Cerebellar nuclear complex (tissue), 1 donor: Measurements from ENCODE around the gene ABHD12B.

Source experiments
- DNase-seq, 2 experiments: peaks; one replicate each; lab custom pipeline; 2025; lab: John Stamatoyannopoulos, UW

The ABHD12B gene

DNA sequence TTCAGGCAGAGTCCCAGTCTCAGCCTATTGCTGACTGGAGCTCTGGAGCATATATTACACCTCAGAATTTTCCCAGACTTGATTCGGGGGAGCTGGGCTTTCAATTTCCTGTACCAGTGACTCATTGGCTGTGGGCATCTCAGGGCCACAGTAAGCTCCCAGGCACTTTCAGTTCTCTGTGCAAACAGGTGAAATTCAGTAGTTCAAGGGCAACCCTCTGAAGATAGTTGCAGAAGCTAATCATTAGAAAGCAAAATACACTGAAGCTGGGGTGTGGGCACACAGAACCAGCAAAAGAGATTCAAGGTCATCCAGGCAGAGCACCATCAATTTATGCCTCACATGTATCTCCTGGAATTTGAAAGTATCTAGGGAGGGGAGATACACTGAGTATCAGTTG is 32.8 kb upstream of the ABHD12B start:
- DNase-seq, result no peak

- DNase-seq, result no peak
Observed at GRCh38 chr14:50839691-50840090, 32.2 kb upstream of the ABHD12B start.

DNA sequence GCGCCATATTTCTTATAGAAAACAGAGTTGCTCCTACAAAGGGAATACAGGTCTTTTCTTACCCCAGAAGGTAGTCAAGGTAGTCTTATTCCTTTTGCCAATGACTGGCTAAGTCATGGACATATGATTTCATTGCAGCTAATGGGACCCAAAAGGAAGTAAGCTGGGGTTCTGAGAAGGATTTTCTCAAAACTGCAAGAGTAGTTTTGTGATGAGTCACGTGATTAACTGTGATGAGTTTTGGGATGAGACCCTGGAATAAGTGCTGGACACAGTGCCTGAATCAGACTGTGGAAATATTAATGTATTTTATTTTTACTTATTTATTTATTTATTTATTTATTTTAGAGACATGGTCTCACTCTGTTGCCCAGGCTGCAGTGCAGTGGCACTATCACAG is 27.5 kb upstream of the ABHD12B start:
- no peak for DNase-seq

- DNase-seq, result no peak
Observed at GRCh38 chr14:50845166-50845565, 26.7 kb upstream of the ABHD12B start.

DNA sequence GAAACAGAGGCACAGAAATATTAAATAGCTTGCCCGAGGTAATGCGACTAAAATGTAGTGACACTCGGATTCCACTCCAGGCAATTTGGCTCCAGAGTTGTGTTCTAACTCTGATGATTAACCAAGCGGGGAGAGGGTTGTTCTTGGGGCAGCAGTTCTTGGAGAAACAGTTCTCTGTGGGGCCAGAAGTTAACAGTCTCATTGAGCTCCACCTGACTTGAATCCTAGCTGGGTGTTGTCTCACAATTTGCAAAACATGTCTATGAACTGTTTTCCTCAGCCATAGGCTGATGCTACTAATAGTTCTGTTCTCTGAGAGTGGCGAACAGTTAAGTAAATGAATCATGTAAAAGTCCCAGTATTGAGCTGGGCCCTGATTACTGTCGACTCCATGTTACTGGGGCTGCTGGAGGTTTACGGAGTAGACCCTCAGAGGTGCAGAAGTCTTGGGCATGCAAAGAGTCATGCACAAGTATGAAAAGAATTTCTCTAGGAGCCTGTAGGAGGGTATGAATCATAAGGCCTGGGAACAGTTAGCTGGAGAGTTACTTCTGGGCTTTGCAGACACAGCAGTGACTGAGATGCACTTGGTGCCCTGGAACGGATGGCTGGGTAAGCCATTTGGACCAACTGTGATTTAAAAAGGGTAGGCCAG is 25.5 kb upstream of the ABHD12B start:
- no peak for DNase-seq

DNA sequence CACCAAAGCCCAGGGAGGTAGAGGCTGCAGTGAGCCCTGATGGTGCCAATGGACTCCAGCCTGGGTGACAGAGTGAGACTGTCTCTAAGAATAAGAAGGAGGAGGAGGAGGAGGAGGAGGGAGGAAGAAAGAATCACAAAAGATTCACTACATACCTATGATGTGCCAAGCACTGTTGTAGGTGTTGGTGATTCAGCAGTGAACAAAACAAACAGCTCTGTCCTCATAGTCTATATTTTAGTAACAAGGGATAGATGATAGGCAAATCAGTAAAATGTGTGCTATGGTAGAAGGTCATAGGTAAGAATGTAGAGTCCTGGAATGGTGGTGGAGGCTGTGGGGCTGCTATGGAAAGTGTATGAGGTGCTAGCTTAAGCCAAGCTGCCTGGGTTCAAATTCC is 18.0 kb upstream of the ABHD12B start:
- no peak for DNase-seq

DNA sequence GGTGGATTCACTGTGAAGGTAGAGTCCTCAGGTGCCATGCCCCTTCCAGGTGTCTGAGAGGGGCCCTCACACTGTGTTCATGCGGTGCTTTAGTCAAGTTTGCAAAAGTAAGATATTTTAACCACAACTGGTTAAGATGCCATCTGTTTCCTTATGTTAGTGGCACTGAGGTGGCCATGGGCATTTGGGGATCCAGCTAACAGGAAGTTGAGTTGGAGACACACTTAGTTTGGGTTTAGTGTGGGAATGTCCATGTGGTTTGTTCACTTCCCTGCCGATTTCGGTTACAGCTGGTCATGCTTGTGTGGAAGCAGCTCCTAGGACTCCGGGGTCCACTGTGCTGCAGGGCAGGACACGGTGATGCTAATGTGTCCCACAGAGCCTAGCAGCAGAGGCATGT is 17.3 kb upstream of the ABHD12B start:
- DNase-seq, result no peak

GRCh38 chr14:50855558-50855957 is 16.3 kb upstream of the ABHD12B start:
- no peak for DNase-seq

DNA sequence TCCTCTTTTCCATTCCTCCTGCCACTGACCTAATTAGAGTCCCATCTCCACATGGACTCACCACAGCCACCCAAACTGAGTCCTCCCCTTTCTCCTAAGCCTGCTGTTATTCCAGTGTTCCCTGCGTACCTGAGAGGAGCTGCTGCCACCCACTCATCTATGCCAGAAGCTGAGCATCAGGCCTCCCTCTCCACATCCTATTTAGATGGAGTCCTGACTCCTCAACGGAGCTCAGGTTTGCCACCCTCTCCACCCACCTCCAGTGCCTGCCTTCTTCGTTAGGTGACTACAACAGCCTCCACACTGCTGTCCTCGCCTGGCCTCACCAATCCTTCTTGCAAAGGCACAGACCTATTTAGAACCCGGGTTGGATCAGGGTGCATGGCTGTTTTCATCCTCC is 15.2 kb upstream of the ABHD12B start:
- no peak for DNase-seq

DNA sequence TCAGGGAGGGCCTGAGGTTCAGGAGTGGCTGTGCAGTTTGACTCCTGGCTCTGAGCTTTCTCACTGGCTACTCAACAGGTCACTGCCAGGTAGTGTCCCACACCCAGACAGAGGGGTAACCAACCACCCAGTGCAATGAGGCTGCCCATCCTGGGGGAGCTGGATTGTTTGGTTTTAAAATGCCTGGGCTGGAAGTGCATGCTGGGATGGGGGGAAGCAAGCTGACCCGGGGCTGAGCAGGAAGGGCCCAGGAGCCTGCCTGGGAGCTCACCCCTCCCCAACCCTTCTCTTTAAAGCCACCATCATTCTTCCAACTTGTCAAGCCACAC is 12.6 kb upstream of the ABHD12B start:
- no peak for DNase-seq

DNA sequence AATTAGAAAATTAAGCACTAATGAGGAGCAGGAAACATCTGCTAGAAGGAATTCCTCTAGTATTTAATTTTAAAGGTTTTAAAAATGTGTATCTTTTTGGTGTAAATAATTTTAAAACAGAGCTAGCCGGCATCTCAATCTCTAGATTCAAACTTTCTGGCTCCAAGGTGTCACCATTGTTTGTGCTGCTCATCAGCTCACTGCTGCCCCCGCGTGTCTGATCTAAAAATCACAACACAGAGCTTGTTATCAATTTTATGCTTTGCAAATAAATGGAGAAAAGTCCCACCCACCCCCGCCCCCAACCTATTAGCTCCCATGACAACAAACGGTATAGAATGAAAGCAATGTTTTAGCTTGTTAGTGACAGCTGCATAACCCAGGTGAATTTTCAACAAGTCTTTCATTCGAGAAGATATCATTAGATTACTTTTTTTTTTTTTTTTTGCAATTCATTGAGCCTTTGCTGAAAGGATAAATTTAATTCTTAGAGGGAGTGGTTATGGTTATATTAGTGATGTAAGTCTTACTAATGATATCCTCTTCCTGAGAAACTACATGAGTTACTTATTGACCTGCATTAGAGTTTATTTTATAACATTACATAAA is 11.3 kb upstream of the ABHD12B start:
- DNase-seq, result peak in 1 of 2 experiments; percentile 15

DNA sequence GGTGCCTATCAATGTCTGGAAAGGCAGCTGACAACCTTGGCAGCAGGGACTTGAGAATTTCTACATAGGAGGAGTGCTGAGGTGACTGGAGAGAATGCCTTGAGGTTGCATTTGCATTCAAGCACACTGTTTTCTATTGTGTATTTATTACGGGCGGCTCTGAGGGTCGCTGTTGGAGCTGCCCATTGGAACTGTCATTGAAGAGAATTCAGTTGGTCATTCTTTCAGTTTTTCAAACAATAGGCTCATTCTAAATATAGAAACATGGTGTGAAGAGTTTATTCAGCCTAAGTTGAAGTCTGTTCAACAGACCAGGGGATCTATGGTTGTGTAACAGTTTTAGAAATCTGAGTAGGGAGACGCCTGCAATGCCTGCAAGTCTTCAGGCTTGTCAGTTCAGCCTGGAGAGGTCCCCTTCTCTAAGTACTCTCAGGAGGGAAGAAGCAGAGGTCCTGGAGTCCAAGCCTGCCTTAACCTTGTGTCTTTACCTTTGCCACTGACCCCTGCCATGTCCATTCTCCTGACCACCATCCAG is 9.8 kb upstream of the ABHD12B start:
- no peak for DNase-seq

GRCh38 chr14:50864237-50864636 is 7.6 kb upstream of the ABHD12B start:
- no peak for DNase-seq

GRCh38 chr14:50864946-50865345 is 6.9 kb upstream of the ABHD12B start:
- no peak for DNase-seq

DNA sequence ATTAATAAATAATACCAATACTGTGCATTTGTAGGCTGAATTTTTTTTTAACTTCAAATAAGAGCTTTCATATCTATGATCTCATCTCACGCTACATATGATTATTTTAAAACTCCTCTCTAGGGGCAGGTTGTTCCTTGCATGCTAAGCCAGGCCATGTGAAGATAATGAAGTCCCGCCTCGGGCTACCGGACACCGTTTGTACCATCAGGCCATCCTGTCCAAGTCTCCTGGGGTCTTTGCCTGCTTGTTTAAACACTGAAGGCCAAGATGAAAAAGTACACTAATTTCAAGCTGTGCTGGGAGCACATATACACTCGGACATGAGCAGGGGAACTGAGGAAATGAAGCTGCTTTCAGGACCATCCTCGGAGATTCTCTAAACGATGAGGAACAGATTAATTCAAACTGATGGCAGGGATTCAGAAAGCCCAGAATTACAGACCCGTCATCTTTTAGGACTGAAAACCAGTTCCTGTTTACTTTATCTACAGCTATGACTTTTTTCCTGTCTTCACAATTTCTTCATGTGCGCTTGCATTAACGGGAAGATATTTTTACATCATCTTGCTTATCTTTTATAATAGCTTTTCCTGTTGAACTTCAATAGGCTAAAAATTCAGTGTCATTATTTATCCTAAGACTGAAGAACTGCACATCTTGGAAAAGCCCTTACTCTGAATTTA is 6.3 kb upstream of the ABHD12B start:
- DNase-seq, result no peak

DNA sequence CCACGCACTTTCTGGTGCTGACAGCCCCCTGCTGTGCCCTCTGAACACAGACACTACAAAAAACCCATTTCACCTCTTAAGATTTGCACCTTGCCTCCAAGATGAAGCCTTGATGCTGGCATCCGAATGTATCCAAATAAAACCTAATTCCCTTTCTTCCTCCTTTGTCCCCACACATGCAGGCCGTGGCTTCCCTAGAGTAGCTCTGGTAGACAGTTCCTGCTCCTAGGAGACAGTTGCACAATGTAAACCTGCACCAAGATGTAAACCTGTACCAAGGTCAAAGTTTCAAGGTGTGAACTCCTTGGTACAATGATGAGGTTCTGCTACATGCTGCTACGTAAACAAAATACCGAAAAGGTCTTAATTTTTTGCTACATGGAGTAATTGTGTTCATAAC is 625 bp upstream of the ABHD12B start:
- no peak for DNase-seq

DNA sequence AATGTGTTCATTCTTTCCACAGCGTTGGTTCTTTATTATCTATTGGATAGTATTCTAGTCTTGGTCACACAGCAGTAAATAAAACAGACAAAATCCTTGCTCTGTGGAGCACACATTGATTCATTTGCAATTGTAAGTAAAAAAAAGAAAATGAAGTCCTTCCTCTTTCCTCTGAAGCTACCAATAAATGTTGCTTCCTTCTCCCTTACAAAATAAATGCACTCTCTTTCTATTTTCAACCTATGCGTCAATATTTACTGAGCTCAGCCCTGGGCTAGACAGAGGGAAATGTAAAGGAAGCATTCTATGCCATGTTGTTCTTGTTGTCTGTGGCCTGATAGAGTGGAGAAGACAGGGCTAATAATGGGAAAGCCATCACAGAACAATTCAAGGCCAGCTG is 2.9 kb downstream of the ABHD12B start:
- DNase-seq, result no peak

DNA sequence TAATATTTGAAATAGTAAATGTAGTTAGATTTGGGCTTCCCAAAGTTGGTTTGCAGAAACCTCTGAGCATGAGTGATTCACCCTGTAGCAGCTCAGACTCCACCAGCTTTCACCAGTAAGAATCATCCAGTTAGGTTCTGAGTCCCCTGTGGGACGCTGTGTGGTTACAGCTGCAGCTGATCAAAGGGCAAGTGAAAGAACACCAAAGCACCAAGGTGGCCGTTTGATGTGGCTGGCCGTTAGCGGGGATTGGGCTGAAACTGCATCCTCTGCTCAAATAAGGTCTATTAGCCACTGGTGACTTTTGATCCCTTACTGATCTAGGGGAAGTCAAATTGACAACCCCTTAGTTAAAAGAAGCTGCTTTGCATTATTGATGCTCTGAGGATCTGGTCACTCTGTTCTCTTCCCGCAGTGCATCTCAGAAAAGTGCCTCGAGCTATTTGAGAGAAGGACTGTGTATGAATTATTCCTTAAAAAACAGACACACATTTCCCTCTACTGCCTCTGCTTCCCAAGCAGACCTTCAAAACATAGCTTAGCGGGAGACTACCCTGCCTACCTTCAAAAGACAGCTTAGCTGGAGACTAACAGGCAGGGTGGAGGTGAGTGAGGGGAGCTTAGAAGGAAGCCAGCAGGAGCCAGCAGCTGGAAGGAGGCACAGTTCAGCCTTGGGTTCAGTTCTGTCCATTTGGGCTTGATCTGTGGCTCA is 3.7 kb downstream of the ABHD12B start:
- no peak for DNase-seq

GRCh38 chr14:50882932-50883826 is 11.3 kb downstream of the ABHD12B start:
- no peak for DNase-seq

DNA sequence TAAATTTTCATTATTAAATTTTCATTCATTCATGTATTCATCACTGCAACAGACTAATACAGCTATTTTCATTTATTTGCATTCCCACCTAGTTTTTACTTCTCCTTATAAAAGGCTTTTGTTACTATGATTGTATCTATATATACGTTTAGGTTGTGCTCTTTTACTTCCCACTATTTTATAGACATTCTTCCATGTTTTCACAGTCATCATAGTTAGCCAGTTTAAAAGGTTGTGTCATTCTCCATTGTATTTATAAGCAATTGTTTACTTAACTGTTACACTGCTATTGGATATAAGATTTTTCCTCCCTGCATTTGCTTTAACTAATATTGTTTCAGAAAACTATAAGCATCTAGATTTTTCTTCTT is 12.0 kb downstream of the ABHD12B start:
- DNase-seq, result no peak

- no peak for DNase-seq
Observed at GRCh38 chr14:50887476-50887875, 15.6 kb downstream of the ABHD12B start.

DNA sequence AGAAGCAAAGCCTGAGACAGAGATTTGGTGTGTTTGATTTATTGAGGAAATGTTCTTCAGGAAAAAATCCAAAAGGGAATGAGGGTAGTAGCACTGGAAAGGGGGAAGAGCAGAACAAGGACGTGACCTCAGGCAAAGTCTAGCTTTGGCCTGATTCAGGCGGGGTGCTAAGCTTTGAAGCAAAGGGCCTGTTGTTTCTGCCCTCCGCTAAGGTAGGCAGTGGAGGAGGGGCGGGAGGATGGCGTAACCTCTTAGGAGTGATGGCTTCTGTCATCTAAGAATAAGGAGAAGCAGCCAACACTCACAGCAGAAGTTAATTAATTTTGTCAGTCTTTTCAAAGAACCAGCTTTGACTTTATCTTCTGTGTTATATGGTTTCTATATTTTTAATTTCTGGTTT is 20.4 kb downstream of the ABHD12B start:
- DNase-seq, result no peak
